Stimulated activated CD8-positive, alpha-beta memory T cell treated with anti-CD3 and anti-CD28 coated beads, Interleukin-4, amount 100 ng/mL, for 1 hour (primary cell): ENCODE data around the gene RUNX2.

Source experiments
- DNase-seq, 2 donors: peaks; one replicate each; pipeline ENCODE4 v3.0.0-alpha.2; 2020; ENCODE audit warnings: low read depth in 2 of 2, low spot score in 1 of 2

The RUNX2 gene

GRCh38 chr6:45509426-45509825, 181.3 kb downstream of the RUNX2 start:
- no peak for DNase-seq

GRCh38 chr6:45512717-45513116, 184.6 kb downstream of the RUNX2 start:
- no peak for DNase-seq

GRCh38 chr6:45513213-45513618, 185.1 kb downstream of the RUNX2 start:
- no peak for DNase-seq

- no peak for DNase-seq
These were observed 185.7 kb downstream of the RUNX2 start for GRCh38 chr6:45513843-45514242.

GRCh38 chr6:45514454-45515230, 186.5 kb downstream of the RUNX2 start:
- DNase-seq = no peak

- DNase-seq = no peak
These were observed 190.0 kb downstream of the RUNX2 start for GRCh38 chr6:45518013-45518720.

GRCh38 chr6:45521226-45521625, 193.1 kb downstream of the RUNX2 start:
- no peak for DNase-seq

- DNase-seq = no peak
These were observed 194.4 kb downstream of the RUNX2 start for GRCh38 chr6:45522486-45522885.

- DNase-seq = no peak
These were observed 199.1 kb downstream of the RUNX2 start for GRCh38 chr6:45527210-45527609.

- no peak for DNase-seq
These were observed 204.0 kb downstream of the RUNX2 start for GRCh38 chr6:45531999-45532595.

- DNase-seq = no peak
These were observed 204.6 kb downstream of the RUNX2 start for GRCh38 chr6:45532721-45533210.

GRCh38 chr6:45533386-45533785, 205.3 kb downstream of the RUNX2 start:
- no peak for DNase-seq

GRCh38 chr6:45535933-45536332, 207.8 kb downstream of the RUNX2 start:
- DNase-seq = no peak

- DNase-seq = no peak
These were observed 209.4 kb downstream of the RUNX2 start for GRCh38 chr6:45537539-45537938.

- no peak for DNase-seq
These were observed 210.8 kb downstream of the RUNX2 start for GRCh38 chr6:45538641-45539547.

- no peak for DNase-seq
These were observed 212.3 kb downstream of the RUNX2 start for GRCh38 chr6:45540375-45540920.

- DNase-seq = no peak
These were observed 213.8 kb downstream of the RUNX2 start for GRCh38 chr6:45541934-45542333.

GRCh38 chr6:45543298-45544235, 215.4 kb downstream of the RUNX2 start:
- DNase-seq = no peak

- no peak for DNase-seq
These were observed 217.3 kb downstream of the RUNX2 start for GRCh38 chr6:45545416-45545815.
